OCI-LY1 (cell line): Measurements from ENCODE around the gene COMMD10.

Experiments used
- EZH2 ChIP-seq: fragments of 200-600 bp; sonication (generic), shearing (Covaris generic); IDR thresholded peaks from 2 replicates; pipeline ENCODE4 v1.8.0; 2017; ENCODE audit warnings: borderline replicate concordance, mixed run types, mild to moderate bottlenecking, antibody characterized with exemption, low read length, moderate library complexity, mixed read lengths
- TF ChIP-seq, protein P1 (sequence below): fragments of 200-600 bp; sonication (generic), shearing (Covaris generic); IDR thresholded peaks from 2 replicates; pipeline ENCODE4 v1.5.1; 2017; ENCODE audit warnings: mild to moderate bottlenecking, antibody characterized with exemption, low read length, moderate library complexity, mixed read lengths

DNA sequence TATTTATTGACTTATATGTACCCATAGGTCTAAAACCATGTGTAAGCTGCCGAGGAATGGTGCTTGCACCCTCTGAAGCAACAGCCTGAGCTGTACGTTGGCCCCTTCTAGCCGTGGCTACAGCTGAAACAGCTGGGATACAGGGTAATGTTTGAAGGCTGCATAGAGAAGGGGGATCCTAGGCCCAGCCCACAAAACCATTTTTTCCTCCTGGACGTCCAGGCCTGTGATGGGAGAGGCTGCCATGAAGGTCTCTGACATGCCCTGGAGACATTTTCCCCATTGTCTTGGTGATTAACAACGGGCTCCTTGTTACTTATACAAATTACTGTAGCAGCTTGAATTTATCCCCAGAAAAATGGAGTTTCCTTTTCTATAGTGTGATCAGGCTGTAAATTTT is 244.7 kb downstream of the COMMD10 start:
- TF ChIP-seq, protein P1, sequence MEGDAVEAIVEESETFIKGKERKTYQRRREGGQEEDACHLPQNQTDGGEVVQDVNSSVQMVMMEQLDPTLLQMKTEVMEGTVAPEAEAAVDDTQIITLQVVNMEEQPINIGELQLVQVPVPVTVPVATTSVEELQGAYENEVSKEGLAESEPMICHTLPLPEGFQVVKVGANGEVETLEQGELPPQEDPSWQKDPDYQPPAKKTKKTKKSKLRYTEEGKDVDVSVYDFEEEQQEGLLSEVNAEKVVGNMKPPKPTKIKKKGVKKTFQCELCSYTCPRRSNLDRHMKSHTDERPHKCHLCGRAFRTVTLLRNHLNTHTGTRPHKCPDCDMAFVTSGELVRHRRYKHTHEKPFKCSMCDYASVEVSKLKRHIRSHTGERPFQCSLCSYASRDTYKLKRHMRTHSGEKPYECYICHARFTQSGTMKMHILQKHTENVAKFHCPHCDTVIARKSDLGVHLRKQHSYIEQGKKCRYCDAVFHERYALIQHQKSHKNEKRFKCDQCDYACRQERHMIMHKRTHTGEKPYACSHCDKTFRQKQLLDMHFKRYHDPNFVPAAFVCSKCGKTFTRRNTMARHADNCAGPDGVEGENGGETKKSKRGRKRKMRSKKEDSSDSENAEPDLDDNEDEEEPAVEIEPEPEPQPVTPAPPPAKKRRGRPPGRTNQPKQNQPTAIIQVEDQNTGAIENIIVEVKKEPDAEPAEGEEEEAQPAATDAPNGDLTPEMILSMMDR, result no peak
- no peak for TF ChIP-seq EZH2
